Uterus (tissue), 4 donors: Measurements from ENCODE around the gene CATSPER1. TPM values are rescaled to one million over a fixed set of nuclear protein-coding genes. Genes with fewer than 3 reads are reported as not detected.

Source experiments
- DNase-seq, 2 donors: peaks; one replicate each; pipeline ENCODE4 v3.0.0-alpha.2; 2019 to 2020
- H3K27ac ChIP-seq, 2 donors: fragments of 200-600 bp; sonication (generic); 1 replicate in 1 of 2; 2 replicates in 1 of 2; pipeline ENCODE4 v1.5.1; 2016 to 2018
- H3K27me3 ChIP-seq, 2 donors: fragments of 200-600 bp; sonication (generic); one replicate each; pipeline ENCODE4 v1.5.1; 2018 to 2019; ENCODE audit warnings: control low read depth in 1 of 2
- H3K36me3 ChIP-seq, 2 donors: fragments of 200-600 bp; sonication (generic); one replicate each; pipeline ENCODE4 v1.5.1; 2019; ENCODE audit warnings: control low read depth in 1 of 2
- H3K4me1 ChIP-seq, 2 donors: fragments of 200-600 bp; sonication (generic); one replicate each; pipeline ENCODE4 v1.5.1; 2018 to 2019; ENCODE audit warnings: control low read depth in 1 of 2
- H3K4me3 ChIP-seq, 2 donors: fragments of 200-600 bp; sonication (generic); 1 replicate in 1 of 2; 2 replicates in 1 of 2; pipeline ENCODE4 v1.5.1; 2018 to 2019; ENCODE audit warnings: mild to moderate bottlenecking in 1 of 2
- H3K9me3 ChIP-seq, 2 donors: fragments of 200-600 bp; sonication (generic); one replicate each; pipeline ENCODE4 v1.5.1; 2019; ENCODE audit warnings: control low read depth in 1 of 2
- POLR2A ChIP-seq, 2 donors: fragments of 450-650 bp; IDR thresholded peaks; one replicate each; pipeline ENCODE4 v1.6.1; 2016; ENCODE audit warnings: antibody characterized with exemption in 2 of 2, mild to moderate bottlenecking in 1 of 2, moderate library complexity in 1 of 2
- intact Hi-C: fragments of 100-400 bp; cut with DNase I; formaldehyde crosslinking; loops from one replicate; pipeline ENCODE4 v1.15.1; 2023; ENCODE audit warnings: low total_unique reads
- total RNA-seq, 4 donors: library from RNA; depleted of rRNA in 3 of 4; stranded (reverse); fragments of >200 nt in 3 of 4; gene quantifications; one replicate each; pipeline versions ENCODE4 v1.1.0 to v1.2.4, GENCODE V29; 2014 to 2023
- TF ChIP-seq, protein P1 (sequence below), 4 experiments: fragments of 200-600 bp in 2 of 4; fragments of 450-650 bp in 2 of 4; sonication (generic) in 2 of 4; IDR thresholded peaks; one replicate each; pipeline ENCODE4 v1.5.1; 2016 to 2019; ENCODE audit warnings: antibody characterized with exemption in 4 of 4, mild to moderate bottlenecking in 2 of 4, moderate library complexity in 1 of 4
- donor health status: DM: yes; HTN: yes; CAD: no.

The CATSPER1 gene
- total RNA-seq, 4 donors from 2014 or later = 0.26 TPM; not detected in 3

- TF ChIP-seq, protein P1, sequence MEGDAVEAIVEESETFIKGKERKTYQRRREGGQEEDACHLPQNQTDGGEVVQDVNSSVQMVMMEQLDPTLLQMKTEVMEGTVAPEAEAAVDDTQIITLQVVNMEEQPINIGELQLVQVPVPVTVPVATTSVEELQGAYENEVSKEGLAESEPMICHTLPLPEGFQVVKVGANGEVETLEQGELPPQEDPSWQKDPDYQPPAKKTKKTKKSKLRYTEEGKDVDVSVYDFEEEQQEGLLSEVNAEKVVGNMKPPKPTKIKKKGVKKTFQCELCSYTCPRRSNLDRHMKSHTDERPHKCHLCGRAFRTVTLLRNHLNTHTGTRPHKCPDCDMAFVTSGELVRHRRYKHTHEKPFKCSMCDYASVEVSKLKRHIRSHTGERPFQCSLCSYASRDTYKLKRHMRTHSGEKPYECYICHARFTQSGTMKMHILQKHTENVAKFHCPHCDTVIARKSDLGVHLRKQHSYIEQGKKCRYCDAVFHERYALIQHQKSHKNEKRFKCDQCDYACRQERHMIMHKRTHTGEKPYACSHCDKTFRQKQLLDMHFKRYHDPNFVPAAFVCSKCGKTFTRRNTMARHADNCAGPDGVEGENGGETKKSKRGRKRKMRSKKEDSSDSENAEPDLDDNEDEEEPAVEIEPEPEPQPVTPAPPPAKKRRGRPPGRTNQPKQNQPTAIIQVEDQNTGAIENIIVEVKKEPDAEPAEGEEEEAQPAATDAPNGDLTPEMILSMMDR (IDR thresholded peaks at IDR 0.05) = no peak
- no peak for TF ChIP-seq POLR2A (IDR thresholded peaks at IDR 0.05)
- H3K9me3 ChIP-seq = no peaks in the 10 kb centered on the region
- no peak overlapping the region for H3K27ac ChIP-seq
- intact Hi-C loops = no loop called here
- peaks cover 0 to 4% of the 10 kb centered on the region in 2 donors for H3K4me1 ChIP-seq
- H3K4me3 ChIP-seq = no peak overlapping the region
- DNase-seq = no peak
- H3K27me3 ChIP-seq = peaks cover 0 to 14% of the 10 kb centered on the region in 2 donors
- H3K36me3 ChIP-seq = no peaks in the 10 kb centered on the region
Measured at GRCh38 chr11:66008468-66009101, 17.7 kb downstream of the CATSPER1 start.

DNA sequence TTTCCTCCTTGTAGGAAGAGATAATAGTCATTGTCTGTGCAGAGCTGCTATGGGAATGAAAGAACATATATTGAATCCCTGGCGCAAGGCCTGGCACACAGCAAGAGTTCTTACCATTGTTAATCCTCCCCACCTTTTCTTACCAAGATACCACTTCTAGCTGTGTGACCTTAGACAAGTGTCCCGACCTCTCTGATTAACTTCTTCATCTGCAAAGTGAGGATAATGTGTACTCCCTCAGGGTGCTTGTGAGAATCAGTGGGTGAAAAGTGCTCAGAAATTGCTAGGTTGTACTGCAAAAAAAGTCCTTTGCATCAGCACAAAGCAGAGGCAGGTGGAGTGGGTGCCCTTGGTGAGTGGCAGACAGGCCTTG lies 18.2 kb downstream of the CATSPER1 start:
- no peak for DNase-seq
- no peaks in the 10 kb centered on the region for H3K9me3 ChIP-seq
- peaks cover 0 to 9% of the 10 kb centered on the region in 2 donors for H3K27me3 ChIP-seq
- H3K27ac ChIP-seq = no peak overlapping the region
- intact Hi-C loops = no loop called here
- no peak for TF ChIP-seq POLR2A (IDR thresholded peaks at IDR 0.05)
- TF ChIP-seq, protein P1 (IDR thresholded peaks at IDR 0.05) = no peak
- no peak overlapping the region for H3K4me3 ChIP-seq
- H3K36me3 ChIP-seq = no peaks in the 10 kb centered on the region
- H3K4me1 ChIP-seq = peaks cover 3 to 9% of the 10 kb centered on the region in 2 donors

- H3K9me3 ChIP-seq = no peaks in the 10 kb centered on the region
- intact Hi-C loops = no loop called here
Measured at GRCh38 chr11:66007201-66007634, 19.1 kb downstream of the CATSPER1 start.

GRCh38 chr11:66006891-66007176 lies 19.4 kb downstream of the CATSPER1 start:
- TF ChIP-seq, protein P1 (IDR thresholded peaks at IDR 0.05) = no peak
- TF ChIP-seq POLR2A (IDR thresholded peaks at IDR 0.05) = no peak
- no peaks in the 10 kb centered on the region for H3K27me3 ChIP-seq
- intact Hi-C loops = no loop called here
- H3K4me1 ChIP-seq = peaks cover 3 to 10% of the 10 kb centered on the region in 2 donors
- no peaks in the 10 kb centered on the region for H3K36me3 ChIP-seq
- no peaks in the 10 kb centered on the region for H3K9me3 ChIP-seq
- no peak overlapping the region for H3K27ac ChIP-seq
- no peak for DNase-seq
- H3K4me3 ChIP-seq = no peak overlapping the region

More at GRCh38 chr11:66007201-66007634, 19.1 kb downstream of the CATSPER1 start:
- Histone ChIP-seq H3K27me3 (peaks cover 0 to 3% of the 10 kb centered on the region in 2 donors), H3K27ac (no peak overlapping the region), H3K4me1 (peaks cover 3 to 13% of the 10 kb centered on the region in 2 donors), H3K4me3 (no peak overlapping the region), H3K36me3 (no peaks in the 10 kb centered on the region)
- TF ChIP-seq POLR2A (IDR thresholded peaks at IDR 0.05) = no peak
- TF ChIP-seq, protein P1 (IDR thresholded peaks at IDR 0.05) = no peak
- no peak for DNase-seq

GRCh38 chr11:66006134-66006890 lies 20.0 kb downstream of the CATSPER1 start:
- no peak for DNase-seq
- Histone ChIP-seq H3K4me3 (no peak overlapping the region), H3K36me3 (no peaks in the 10 kb centered on the region), H3K4me1 (peaks cover 3 to 8% of the 10 kb centered on the region in 2 donors), H3K27me3 (no peaks in the 10 kb centered on the region), H3K9me3 (no peaks in the 10 kb centered on the region), H3K27ac (no peak overlapping the region)
- intact Hi-C loops = no loop called here
- TF ChIP-seq POLR2A (IDR thresholded peaks at IDR 0.05) = no peak
- TF ChIP-seq, protein P1 (IDR thresholded peaks at IDR 0.05) = no peak
